Left colon (tissue), 2 donors: ENCODE results near the gene CCDC106. TPM values are rescaled to one million over a fixed set of nuclear protein-coding genes. Genes with fewer than 3 reads are reported as not detected.

ENCODE experiments used
- ATAC-seq: fragments of 200-7000 bp; cut with Tn5 transposase; one replicate; pipeline ENCODE4 v1.9.1; 2020; ENCODE audit warnings: mild to moderate bottlenecking, moderate library complexity
- DNase-seq, 2 donors: peaks; one replicate each; pipeline ENCODE4 v3.0.0-alpha.2; 2020
- intact Hi-C, 2 donors: fragments of 100-400 bp; cut with DNase I in 1 of 2; cut with micrococcal nuclease in 1 of 2; formaldehyde crosslinking; loops; one replicate each; pipeline versions ENCODE4 v1.11.2 to v1.14.0; 2022; cut with DNase I, micrococcal nuclease
- total RNA-seq, 2 donors: library from RNA; stranded (reverse); fragmentation: NEBNext Ultra II Directional; extraction: Animal tissue kit (Norgen Biotek cat#: 25700); gene quantifications; one replicate each; pipeline ENCODE4 v1.2.1, GENCODE V29; 2021
- donor health status: DM: no; HTN: no; CAD: no.
- donor health status: DM: yes; HTN: yes; CAD: no.

Gene CCDC106
- total RNA-seq, 2 donors from 2014 or later, result 6.2 to 6.7 TPM

DNA sequence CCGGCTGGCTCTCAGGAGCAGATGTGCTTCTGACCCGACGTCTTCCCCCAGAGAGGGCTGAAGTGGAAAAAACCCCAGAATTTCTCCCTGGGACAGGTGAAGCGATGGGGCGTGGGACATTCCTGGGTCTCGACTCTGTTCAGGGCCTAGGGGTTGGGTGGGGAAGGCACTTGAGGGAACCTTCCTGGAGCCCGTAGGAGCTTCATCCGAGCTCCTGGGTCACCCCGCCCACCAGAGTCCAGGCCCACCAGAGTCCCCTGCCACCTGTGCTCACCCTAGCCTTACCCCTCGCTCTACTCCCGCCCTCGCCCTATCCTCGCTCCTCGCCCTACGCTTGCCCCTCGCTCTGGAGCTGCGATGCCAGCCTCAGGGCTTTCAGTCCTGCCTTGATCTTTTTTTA is 50.2 kb downstream of the CCDC106 start:
- no peak for ATAC-seq
- intact Hi-C loops, result no loop called here
- peak in 1 of 2 donors; percentile 19 for DNase-seq

DNA sequence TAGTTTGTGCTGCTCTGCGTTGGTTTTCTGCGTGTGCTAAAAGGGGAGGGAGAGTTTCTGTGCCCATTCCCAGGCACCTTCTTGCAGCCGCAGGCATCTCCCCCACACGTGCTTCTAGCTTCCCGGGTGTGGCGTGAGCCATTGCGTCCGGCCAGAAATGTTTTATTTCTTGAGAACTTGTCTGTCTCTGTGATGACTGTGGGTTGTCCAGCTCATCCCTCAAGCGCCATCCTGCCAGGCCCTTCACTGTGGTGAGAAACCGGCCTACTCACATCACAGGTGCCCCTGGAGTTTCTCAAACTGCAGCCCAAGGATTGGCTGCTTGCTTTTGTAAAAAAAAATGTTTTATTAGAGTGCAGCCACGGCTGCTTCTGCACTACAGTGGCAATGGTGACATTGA is 51.2 kb downstream of the CCDC106 start:
- DNase-seq (peak in 1 of 2 donors; percentile 18), ATAC-seq (no peak)
- intact Hi-C loops, result no loop called here

DNA sequence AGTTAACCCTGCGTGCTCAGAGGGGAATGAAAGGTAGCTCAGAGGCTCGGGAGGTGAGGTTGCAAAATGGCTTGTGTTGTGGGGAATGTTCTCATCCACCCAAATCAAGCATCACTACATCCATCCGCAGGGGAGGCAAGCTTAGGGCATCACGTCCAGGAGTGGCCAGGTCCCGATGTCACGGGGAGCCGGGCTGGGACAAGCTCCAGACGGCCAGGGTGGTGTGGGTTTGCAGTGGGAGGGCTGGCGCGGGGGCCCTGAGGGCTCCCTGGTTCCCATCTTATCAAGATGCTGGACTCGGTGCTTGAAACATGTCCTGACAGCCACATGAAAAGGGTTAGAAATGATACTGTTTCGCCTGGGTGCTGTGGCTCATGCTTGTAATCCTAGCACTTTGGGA is 52.8 kb downstream of the CCDC106 start:
- ATAC-seq (no peak), DNase-seq (peak in 1 of 2 donors; percentile 15)
- intact Hi-C loops, result no loop called here

DNA sequence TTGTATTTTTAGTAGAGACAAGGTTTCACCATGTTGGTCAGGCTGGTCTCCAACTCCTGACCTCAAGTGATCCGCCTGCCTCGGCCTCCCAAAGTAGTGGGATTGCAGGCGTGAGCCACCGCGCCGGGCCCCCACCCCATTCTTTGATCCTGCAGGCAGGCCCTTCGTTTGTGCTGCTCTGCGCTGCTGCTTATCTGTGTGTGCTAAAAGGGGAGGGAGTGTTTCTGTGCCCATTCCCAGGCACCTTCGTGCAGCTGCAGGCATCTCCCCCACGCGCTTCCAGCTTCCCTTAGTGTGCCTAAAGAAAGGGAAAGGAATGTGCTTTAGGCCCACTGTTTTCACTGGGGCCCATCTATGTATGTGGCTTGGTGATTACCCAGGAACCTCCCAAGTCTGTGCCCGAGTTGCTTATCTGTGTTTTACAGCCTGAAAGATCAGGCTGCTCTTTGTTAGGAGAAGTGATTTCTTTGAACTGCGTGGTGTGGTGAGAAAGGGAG is 54.2 kb downstream of the CCDC106 start:
- peak; percentile 70 for ATAC-seq
- intact Hi-C loops, result no loop called here
- peak in 1 of 2 donors; percentile 45 for DNase-seq

Other genes with a start within 250 kb of the CCDC106 start
- 10 to 100 TPM; 20.9 to 33.7 TPM for gene UBE2S, start 240.4 kb upstream of the CCDC106 start, total RNA-seq
- not detected for gene SHISA7, start 204.9 kb upstream of the CCDC106 start, total RNA-seq
- 100 to 1,000 TPM in 1 of 2 donors, 10 to 100 TPM in 1; 63.5 to 115 TPM for gene ISOC2, start 186.6 kb upstream of the CCDC106 start, total RNA-seq
- gene C19orf85, start 183.5 kb upstream of the CCDC106 start, total RNA-seq, result not detected
- 10 to 100 TPM in 1 of 2 donors, 1 to 10 TPM in 1; 8.0 to 10.3 TPM for gene ZNF628, start 171.6 kb upstream of the CCDC106 start, total RNA-seq
- 1 to 10 TPM; 4.0 to 4.8 TPM for gene NAT14, start 163.0 kb upstream of the CCDC106 start, total RNA-seq
- gene SSC5D, start 159.8 kb upstream of the CCDC106 start, total RNA-seq, result 1 to 10 TPM; 2.6 to 5.8 TPM
- gene SBK2, start 111.1 kb upstream of the CCDC106 start, total RNA-seq, result not detected
- not detected for gene SBK3, start 102.7 kb upstream of the CCDC106 start, total RNA-seq
- 1 to 10 TPM; 5.3 to 7.3 TPM for gene ZNF579, start 67.4 kb upstream of the CCDC106 start, total RNA-seq
- 10 to 100 TPM; 14.7 to 15.5 TPM for gene FIZ1, start 48.7 kb upstream of the CCDC106 start, total RNA-seq
- 10 to 100 TPM; 26.6 to 36.4 TPM for gene ZNF524, start 47.9 kb upstream of the CCDC106 start, total RNA-seq
- 10 to 100 TPM; 13.0 to 13.6 TPM for gene ZNF865, start 42.6 kb upstream of the CCDC106 start, total RNA-seq
- gene ZNF784, start 23.6 kb upstream of the CCDC106 start, total RNA-seq, result 10 to 100 TPM in 1 of 2 donors, 1 to 10 TPM in 1; 8.6 to 11.6 TPM
- gene ZNF580, start 7.2 kb upstream of the CCDC106 start, total RNA-seq, result 10 to 100 TPM; 22.5 to 23.3 TPM
- gene ZNF581, start 4.6 kb upstream of the CCDC106 start, total RNA-seq, result 10 to 100 TPM; 15.2 to 18.7 TPM
- 100 to 1,000 TPM; 142 to 167 TPM for gene U2AF2, start 6.8 kb downstream of the CCDC106 start, total RNA-seq
- gene EPN1, start 27.0 kb downstream of the CCDC106 start, total RNA-seq, result 100 to 1,000 TPM; 235 to 239 TPM
- not detected for gene NLRP9, start 90.2 kb downstream of the CCDC106 start, total RNA-seq
- gene RFPL4A, start 110.9 kb downstream of the CCDC106 start, total RNA-seq, result not detected
- not detected for gene RFPL4AL1, start 120.9 kb downstream of the CCDC106 start, total RNA-seq
- gene NLRP11, start 183.8 kb downstream of the CCDC106 start, total RNA-seq, result under 1 TPM; 0.11 to 0.12 TPM
- not detected for gene NLRP4, start 188.3 kb downstream of the CCDC106 start, total RNA-seq